Peyer's patch (tissue), 4 donors: Measurements from ENCODE around the gene SLC5A12.

ENCODE experiments used
- CTCF ChIP-seq, 6 experiments: fragments of 450-650 bp in 4 of 6; fragments of 200-600 bp in 2 of 6; sonication (generic) in 1 of 6; IDR thresholded peaks; one replicate each; pipeline ENCODE4 v1.5.1; 2017 to 2019; ENCODE audit warnings: antibody characterized with exemption in 6 of 6, mild to moderate bottlenecking in 3 of 6, moderate library complexity in 1 of 6
- POLR2A ChIP-seq, 2 donors: fragments of 450-650 bp; IDR thresholded peaks; one replicate each; pipeline ENCODE4 v1.5.1; 2017; ENCODE audit warnings: antibody characterized with exemption in 2 of 2, mild to moderate bottlenecking in 2 of 2, moderate library complexity in 2 of 2

GRCh38 chr11:26741036-26741435 is 19.2 kb upstream of the SLC5A12 start:
- TF ChIP-seq CTCF (IDR thresholded peaks at IDR 0.05), result no peak
- TF ChIP-seq POLR2A (IDR thresholded peaks at IDR 0.05), result no peak
